ENCODE data around the gene RRP1.

The RRP1 gene

DNA sequence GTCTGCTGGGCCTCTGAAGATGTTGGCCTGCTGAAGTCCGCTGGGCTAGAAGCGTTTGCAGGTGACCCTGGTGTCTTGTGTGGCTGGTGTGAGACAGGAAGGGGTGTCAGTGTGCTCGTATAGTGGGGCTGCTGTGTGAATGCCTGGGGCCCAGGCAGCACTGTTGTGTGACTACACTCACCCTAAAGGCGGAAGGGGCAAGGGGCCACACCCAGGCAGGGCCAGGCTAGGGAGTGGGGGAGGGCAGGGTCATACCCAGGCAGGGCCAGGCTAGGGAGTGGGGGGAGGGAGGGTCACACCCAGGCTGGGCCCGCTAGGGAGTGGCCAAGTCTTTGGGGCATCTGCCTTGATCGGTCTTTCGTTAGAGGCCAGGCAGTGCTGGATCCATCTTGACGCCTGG, 45.4 kb upstream of the RRP1 start:
- no peak overlapping the region for H3K4me2 ChIP-seq
- no peak overlapping the region for H3K4me3 ChIP-seq (IDR thresholded peaks at IDR 0.05; ENCODE audit: insufficient read depth, low read depth, low read length)
- H3K79me2 ChIP-seq (ENCODE audit: insufficient read depth, low read depth) = no peaks in the 10 kb centered on the region
- H3K4me1 ChIP-seq (ENCODE audit: low read depth, poor library complexity, severe bottlenecking) = no peaks in the 10 kb centered on the region
- no peaks in the 10 kb centered on the region for H3K27me3 ChIP-seq (ENCODE audit: insufficient read depth, low read depth)
- H3K36me3 ChIP-seq (ENCODE audit: insufficient read depth) = peaks cover 5% of the 10 kb centered on the region; the same call in 1 of the 2 replicates
- no peak overlapping the region for H2AFZ ChIP-seq (ENCODE audit: low read depth)
- no peaks in the 10 kb centered on the region for H4K20me1 ChIP-seq (ENCODE audit: insufficient read depth)
- no peak overlapping the region for H3K9ac ChIP-seq
- TF ChIP-seq, protein P1, sequence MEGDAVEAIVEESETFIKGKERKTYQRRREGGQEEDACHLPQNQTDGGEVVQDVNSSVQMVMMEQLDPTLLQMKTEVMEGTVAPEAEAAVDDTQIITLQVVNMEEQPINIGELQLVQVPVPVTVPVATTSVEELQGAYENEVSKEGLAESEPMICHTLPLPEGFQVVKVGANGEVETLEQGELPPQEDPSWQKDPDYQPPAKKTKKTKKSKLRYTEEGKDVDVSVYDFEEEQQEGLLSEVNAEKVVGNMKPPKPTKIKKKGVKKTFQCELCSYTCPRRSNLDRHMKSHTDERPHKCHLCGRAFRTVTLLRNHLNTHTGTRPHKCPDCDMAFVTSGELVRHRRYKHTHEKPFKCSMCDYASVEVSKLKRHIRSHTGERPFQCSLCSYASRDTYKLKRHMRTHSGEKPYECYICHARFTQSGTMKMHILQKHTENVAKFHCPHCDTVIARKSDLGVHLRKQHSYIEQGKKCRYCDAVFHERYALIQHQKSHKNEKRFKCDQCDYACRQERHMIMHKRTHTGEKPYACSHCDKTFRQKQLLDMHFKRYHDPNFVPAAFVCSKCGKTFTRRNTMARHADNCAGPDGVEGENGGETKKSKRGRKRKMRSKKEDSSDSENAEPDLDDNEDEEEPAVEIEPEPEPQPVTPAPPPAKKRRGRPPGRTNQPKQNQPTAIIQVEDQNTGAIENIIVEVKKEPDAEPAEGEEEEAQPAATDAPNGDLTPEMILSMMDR (conservative IDR thresholded peaks at IDR 0.05; ENCODE audit: low read depth, low read length) = no peak
- no peak overlapping the region for H3K27ac ChIP-seq

DNA sequence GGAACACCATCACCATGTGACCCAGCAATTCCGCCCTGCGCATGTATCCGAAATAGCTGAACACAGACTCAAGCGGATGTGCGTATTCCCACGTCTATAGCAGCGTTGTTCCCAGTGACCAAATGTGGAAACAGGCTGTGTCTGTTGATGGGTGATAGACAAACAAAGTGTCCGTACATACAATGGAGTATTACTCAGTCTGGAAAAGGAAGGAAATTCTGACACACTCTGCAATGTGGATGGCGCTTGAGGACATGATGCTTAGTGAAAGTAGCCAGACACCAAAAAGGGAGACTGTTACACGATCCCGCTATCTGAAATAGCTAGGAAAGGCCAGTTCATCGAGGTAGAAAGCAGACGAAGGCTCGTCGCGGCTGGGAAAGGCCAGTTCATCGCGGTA, 44.7 kb upstream of the RRP1 start:
- no peak overlapping the region for H3K4me2 ChIP-seq
- no peak overlapping the region for H2AFZ ChIP-seq (ENCODE audit: low read depth)
- no peaks in the 10 kb centered on the region for H3K79me2 ChIP-seq (ENCODE audit: insufficient read depth, low read depth)
- peaks cover 5% of the 10 kb centered on the region; the same call in 1 of the 2 replicates for H3K36me3 ChIP-seq (ENCODE audit: insufficient read depth)
- H3K4me1 ChIP-seq (ENCODE audit: low read depth, poor library complexity, severe bottlenecking) = no peaks in the 10 kb centered on the region
- no peaks in the 10 kb centered on the region for H3K27me3 ChIP-seq (ENCODE audit: insufficient read depth, low read depth)
- no peak overlapping the region for H3K27ac ChIP-seq
- no peak overlapping the region for H3K4me3 ChIP-seq (IDR thresholded peaks at IDR 0.05; ENCODE audit: insufficient read depth, low read depth, low read length)
- H3K9ac ChIP-seq = no peak overlapping the region
- no peaks in the 10 kb centered on the region for H4K20me1 ChIP-seq (ENCODE audit: insufficient read depth)
- TF ChIP-seq, protein P1 (conservative IDR thresholded peaks at IDR 0.05; ENCODE audit: low read depth, low read length) = no peak

DNA sequence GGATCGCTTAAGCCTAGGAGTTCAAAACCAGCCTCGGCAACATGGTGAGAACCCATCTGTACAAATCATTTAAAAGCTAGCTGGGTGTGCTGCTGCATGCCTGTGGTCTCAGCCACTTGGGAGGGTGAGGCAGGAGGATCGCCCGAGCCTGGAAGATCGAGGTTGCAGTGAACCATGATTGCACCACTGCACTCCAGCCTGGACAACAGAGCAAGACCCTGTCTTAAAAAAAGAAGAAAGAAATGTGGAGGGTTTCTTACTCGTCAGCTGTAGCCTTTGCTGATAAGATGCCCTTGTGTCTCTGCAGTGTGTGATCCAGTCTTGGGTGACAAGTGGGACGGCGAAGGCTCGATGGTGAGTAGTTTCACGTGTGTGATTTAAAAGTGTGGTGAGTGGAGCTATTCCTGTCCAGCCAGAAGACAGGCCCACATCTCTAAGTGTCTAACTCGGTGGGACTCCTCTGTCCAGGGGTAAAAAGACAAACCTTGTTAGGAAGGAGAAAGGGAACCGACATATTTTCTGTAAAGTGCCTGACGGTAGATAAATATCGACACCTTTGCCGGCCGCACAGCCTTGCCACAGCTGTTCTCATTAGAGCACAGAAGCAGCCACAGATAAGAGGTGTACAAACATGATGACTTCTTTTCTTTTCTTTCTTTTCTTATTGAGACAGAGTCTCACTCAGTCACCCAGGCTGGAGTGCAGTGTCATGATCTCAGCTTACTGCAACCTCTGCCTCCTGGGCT, 43.4 kb upstream of the RRP1 start:
- H3K27me3 ChIP-seq (ENCODE audit: insufficient read depth, low read depth) = no peaks in the 10 kb centered on the region
- H3K4me1 ChIP-seq (ENCODE audit: low read depth, poor library complexity, severe bottlenecking) = no peaks in the 10 kb centered on the region
- H4K20me1 ChIP-seq (ENCODE audit: insufficient read depth) = no peaks in the 10 kb centered on the region
- no peak overlapping the region for H3K9ac ChIP-seq
- H2AFZ ChIP-seq (ENCODE audit: low read depth) = no peak overlapping the region
- H3K36me3 ChIP-seq (ENCODE audit: insufficient read depth) = peaks cover 5% of the 10 kb centered on the region; the same call in 1 of the 2 replicates
- no peaks in the 10 kb centered on the region for H3K79me2 ChIP-seq (ENCODE audit: insufficient read depth, low read depth)
- TF ChIP-seq, protein P1 (conservative IDR thresholded peaks at IDR 0.05; ENCODE audit: low read depth, low read length) = no peak
- H3K27ac ChIP-seq = no peak overlapping the region
- no peak overlapping the region for H3K4me3 ChIP-seq (IDR thresholded peaks at IDR 0.05; ENCODE audit: insufficient read depth, low read depth, low read length)
- no peak overlapping the region for H3K4me2 ChIP-seq

DNA sequence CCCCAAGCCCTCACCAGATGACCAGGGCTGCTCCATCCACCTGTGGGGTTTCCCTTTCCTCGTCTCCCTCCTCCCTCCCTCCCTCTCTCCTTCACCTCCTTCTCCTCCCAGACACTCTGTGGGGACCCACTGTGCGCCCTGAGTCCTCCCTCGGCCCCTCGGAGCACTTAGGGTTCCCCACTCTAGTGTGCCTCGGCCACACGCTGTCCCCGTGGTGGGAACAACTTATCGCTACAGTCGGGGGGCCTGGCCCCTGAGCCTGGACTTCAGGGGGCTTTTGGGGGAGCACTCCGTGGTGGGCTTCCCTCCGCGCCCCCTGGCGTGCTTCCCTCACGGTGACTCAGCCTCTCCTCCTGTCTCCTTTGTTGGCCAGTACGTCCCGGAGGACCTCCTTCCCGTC, 40.8 kb upstream of the RRP1 start:
- TF ChIP-seq, protein P1 (conservative IDR thresholded peaks at IDR 0.05; ENCODE audit: low read depth, low read length) = no peak
- Histone ChIP-seq H3K79me2 (ENCODE audit: insufficient read depth, low read depth) (no peaks in the 10 kb centered on the region), H3K4me3 (IDR thresholded peaks at IDR 0.05; ENCODE audit: insufficient read depth, low read depth, low read length) (no peak overlapping the region), H3K4me1 (ENCODE audit: low read depth, poor library complexity, severe bottlenecking) (no peaks in the 10 kb centered on the region), H3K36me3 (ENCODE audit: insufficient read depth) (peaks cover 5% of the 10 kb centered on the region; the same call in 1 of the 2 replicates), H4K20me1 (ENCODE audit: insufficient read depth) (no peaks in the 10 kb centered on the region), H3K4me2 (no peak overlapping the region), H3K27ac (no peak overlapping the region), H2AFZ (ENCODE audit: low read depth) (no peak overlapping the region), H3K9ac (no peak overlapping the region), H3K27me3 (ENCODE audit: insufficient read depth, low read depth) (no peaks in the 10 kb centered on the region)

Data from KMS-11 (cell line).